Stimulated activated CD4-positive, alpha-beta T cell treated with anti-CD3 and anti-CD28 coated beads, TNF-alpha, amount 100 ng/mL, for 48 hours (primary cell): ENCODE results near the gene STK32B.
"Not testable (repeated sequence)": the region's sequence is repeated elsewhere in the genome, so short reads cannot be mapped to it uniquely, and the experiment has no call there.

Source experiments
- DNase-seq, 3 donors: peaks; one replicate each; pipeline ENCODE4 v3.0.0-alpha.2; 2020; ENCODE audit warnings: low read depth in 3 of 3

Gene STK32B

GRCh38 chr4:5160668-5161067 lies 109.4 kb downstream of the STK32B start:
- no peak for DNase-seq

GRCh38 chr4:5162909-5163508 lies 111.7 kb downstream of the STK32B start:
- DNase-seq = no peak

GRCh38 chr4:5164221-5164912 lies 113.1 kb downstream of the STK32B start:
- DNase-seq = no peak

GRCh38 chr4:5165420-5166369 lies 114.4 kb downstream of the STK32B start:
- no peak for DNase-seq

GRCh38 chr4:5166377-5166776 lies 115.1 kb downstream of the STK32B start:
- DNase-seq = no peak

GRCh38 chr4:5168891-5169290 lies 117.6 kb downstream of the STK32B start:
- no peak for DNase-seq

- DNase-seq = not testable (repeated sequence)
Measured at GRCh38 chr4:5175836-5176235, 124.6 kb downstream of the STK32B start.

- DNase-seq = no peak
Measured at GRCh38 chr4:5184606-5185005, 133.3 kb downstream of the STK32B start.

GRCh38 chr4:5185551-5185950 lies 134.3 kb downstream of the STK32B start:
- DNase-seq = no peak

GRCh38 chr4:5186271-5187064 lies 135.2 kb downstream of the STK32B start:
- DNase-seq = no peak

- no peak for DNase-seq
Measured at GRCh38 chr4:5188130-5188529, 136.8 kb downstream of the STK32B start.

- DNase-seq = no peak
Measured at GRCh38 chr4:5191831-5192230, 140.6 kb downstream of the STK32B start.

GRCh38 chr4:5192271-5192670 lies 141.0 kb downstream of the STK32B start:
- no peak for DNase-seq

- no peak for DNase-seq
Measured at GRCh38 chr4:5192678-5193077, 141.4 kb downstream of the STK32B start.

GRCh38 chr4:5198656-5199541 lies 147.6 kb downstream of the STK32B start:
- DNase-seq = no peak

GRCh38 chr4:5199912-5200311 lies 148.6 kb downstream of the STK32B start:
- no peak for DNase-seq

GRCh38 chr4:5200513-5200912 lies 149.2 kb downstream of the STK32B start:
- DNase-seq = no peak

- no peak for DNase-seq
Measured at GRCh38 chr4:5203309-5203992, 152.2 kb downstream of the STK32B start.

GRCh38 chr4:5203993-5204310 lies 152.7 kb downstream of the STK32B start:
- no peak for DNase-seq

GRCh38 chr4:5204781-5205180 lies 153.5 kb downstream of the STK32B start:
- DNase-seq = no peak
